Astrocyte of the cerebellum (primary cell): ENCODE data around the gene DGKD.
A peak's percentile ranks its signal among the peaks of the same experiment; 100 is the strongest.

Experiments
- DNase-seq: peaks from one replicate; pipeline ENCODE4 v3.0.0-alpha.2; 2011; ENCODE audit warnings: low read depth
- H3K4me3 ChIP-seq: 2 replicates; pipeline ENCODE4 v1.5.1; 2011; ENCODE audit warnings: mild to moderate bottlenecking, low read depth, low read length, moderate library complexity
- CTCF ChIP-seq: IDR thresholded peaks from 2 replicates; pipeline ENCODE4 v1.5.1; 2012; ENCODE audit warnings: low read length, low read depth, moderate library complexity, mild to moderate bottlenecking; ENCODE audit errors: missing control alignments
- in situ Hi-C: cut with HindIII; loops from 2 replicates; pipeline ENCODE4 v1.10.0; 2017; ENCODE audit warnings: low sequenced_read_pairs

Gene DGKD

GRCh38 chr2:233492751-233493150 is 138.5 kb downstream of the DGKD start:
- no peak for DNase-seq
- in situ Hi-C loops: no loop called here
- no peak for TF ChIP-seq CTCF
- H3K4me3 ChIP-seq: no peak overlapping the region

- in situ Hi-C loops: no loop called here
- H3K4me3 ChIP-seq: no peak overlapping the region
- DNase-seq: no peak
- TF ChIP-seq CTCF: no peak
These were observed 141.5 kb downstream of the DGKD start for GRCh38 chr2:233495503-233496496.

GRCh38 chr2:233497692-233498091 is 143.4 kb downstream of the DGKD start:
- no peak for TF ChIP-seq CTCF
- no peak overlapping the region for H3K4me3 ChIP-seq
- in situ Hi-C loops: no loop called here
- no peak for DNase-seq

- TF ChIP-seq CTCF: no peak
- in situ Hi-C loops: no loop called here
- no peak for DNase-seq
- no peak overlapping the region for H3K4me3 ChIP-seq
These were observed 143.8 kb downstream of the DGKD start for GRCh38 chr2:233498126-233498525.

GRCh38 chr2:233499928-233500327 is 145.6 kb downstream of the DGKD start:
- no peak for DNase-seq
- in situ Hi-C loops: no loop called here
- TF ChIP-seq CTCF: no peak
- H3K4me3 ChIP-seq: no peak overlapping the region

GRCh38 chr2:233501198-233502076 is 147.1 kb downstream of the DGKD start:
- in situ Hi-C loops: no loop called here
- H3K4me3 ChIP-seq: no peak overlapping the region
- no peak for TF ChIP-seq CTCF
- DNase-seq: peak; percentile 29
